Measurements from ENCODE around the gene CLTCL1.
A peak's percentile ranks its signal among the peaks of the same experiment; 100 is the strongest.
"Not testable (repeated sequence)": the region's sequence is repeated elsewhere in the genome, so short reads cannot be mapped to it uniquely, and the experiment has no call there.

Gene CLTCL1

DNA sequence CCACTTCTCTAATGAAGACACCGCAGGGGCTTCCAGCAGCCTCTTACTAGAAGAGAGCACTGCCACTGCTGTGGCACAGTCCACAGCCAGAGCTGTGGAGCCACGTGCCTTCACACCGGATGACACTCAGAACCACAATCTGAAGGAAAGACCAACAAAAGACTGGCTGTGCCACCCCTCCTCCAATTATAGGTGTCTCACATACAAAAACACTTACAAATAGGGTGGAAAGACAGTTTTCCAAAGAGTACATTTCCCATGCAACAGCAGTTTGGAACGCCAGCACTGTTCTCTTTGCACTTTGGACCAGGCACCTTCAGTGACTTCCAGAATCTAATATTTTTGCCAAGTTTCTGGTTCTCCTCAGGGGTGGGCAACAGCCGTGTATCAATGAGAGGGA lies 74.9 kb downstream of the CLTCL1 start:
- no peak for DNase-seq

GRCh38 chr22:19215360-19215759 lies 76.2 kb downstream of the CLTCL1 start:
- DNase-seq: no peak

- no peak for DNase-seq
Observed at GRCh38 chr22:19214078-19214473, 77.4 kb downstream of the CLTCL1 start.

DNA sequence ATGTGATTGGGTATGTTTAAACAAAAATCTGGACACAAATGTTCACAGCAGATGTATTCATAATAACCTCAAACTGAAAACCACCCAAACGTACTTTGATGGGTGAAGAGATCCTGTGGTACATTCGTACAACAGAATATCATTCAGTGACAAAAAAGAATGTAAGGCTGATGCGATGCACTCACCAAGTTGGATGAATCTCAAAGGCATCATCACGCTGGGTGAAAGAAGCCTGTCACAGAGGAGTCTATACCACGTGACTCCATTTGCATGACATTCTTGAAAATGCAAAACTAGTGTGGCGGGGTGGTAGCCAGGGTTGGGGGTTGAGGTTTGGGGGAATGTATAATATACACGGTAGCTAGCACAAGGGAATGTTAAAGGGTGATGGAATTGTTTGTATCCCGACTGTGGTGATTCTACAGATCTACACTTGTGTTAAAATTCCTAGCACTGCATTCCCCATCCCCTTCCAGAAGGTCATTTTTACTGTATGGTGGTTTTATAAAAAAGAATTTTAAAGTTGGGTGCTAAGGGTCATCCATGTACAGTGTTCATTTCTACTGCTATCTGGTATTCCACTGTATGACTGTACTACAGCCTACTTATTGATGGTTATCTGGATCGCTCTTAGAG lies 78.0 kb downstream of the CLTCL1 start:
- DNase-seq: no peak

DNA sequence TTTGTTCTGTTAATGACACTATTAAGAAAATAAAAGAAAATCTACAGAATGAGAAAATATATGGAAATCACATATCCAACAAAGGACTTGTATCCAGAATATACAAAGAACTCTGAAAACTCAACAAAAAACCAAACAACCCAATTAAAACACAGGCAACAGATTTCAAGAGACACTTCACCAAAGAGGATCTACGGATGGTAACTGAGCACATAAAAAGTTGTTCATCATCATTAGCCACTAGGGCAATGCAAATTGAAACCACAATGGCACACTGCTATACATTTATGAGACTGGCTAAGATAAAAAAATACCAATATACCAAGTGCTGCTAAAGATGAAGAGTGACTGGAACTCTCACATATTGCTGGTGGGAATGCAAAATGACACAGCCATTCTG lies 78.5 kb downstream of the CLTCL1 start:
- DNase-seq: no peak

DNA sequence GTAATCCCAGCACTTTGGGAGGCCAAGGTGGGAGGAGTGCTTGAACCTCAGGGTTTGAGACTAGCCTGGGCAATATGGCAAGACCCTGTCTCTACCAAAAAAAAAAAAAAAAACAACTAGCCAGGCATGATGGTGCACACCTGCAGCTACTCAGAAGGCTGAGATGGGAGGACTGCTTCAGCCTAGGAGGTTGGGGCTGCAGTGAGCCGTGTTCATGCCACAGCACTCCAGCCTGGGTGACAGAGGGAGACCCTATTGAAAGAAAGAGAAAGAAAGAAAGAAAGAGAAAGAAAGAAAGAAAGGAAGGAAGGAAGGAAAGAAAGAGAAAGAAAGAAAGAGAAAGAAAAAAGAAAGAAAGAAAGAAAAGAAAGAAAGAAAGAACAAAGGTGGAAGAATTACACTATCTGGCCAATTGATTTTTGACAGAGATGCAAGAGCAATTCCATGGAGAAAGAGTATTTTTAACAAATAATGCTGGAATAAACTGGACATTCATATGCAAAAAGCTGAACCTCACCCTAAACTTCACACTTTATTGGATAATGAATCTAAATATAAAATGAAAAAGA lies 79.1 kb downstream of the CLTCL1 start:
- DNase-seq: no peak

DNA sequence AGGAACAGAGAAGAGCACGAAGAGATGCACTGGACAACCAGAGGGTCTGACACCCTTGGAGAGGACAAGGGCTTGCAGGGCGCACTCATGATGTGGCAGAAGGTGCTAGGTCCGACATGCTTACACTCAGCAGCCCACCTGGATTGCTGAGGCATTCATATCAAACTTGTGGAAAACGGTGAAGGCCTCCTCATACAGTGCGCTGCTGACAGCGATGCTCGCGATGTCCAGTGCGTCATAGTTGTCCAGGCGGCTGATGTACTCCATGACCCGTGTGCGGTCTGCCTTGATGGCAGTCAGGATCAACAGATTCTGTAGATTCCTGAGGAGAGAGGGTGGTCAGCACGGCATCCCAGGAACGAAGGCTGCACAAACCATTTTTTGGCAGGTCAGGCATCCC lies 81.3 kb downstream of the CLTCL1 start:
- no peak for DNase-seq

DNA sequence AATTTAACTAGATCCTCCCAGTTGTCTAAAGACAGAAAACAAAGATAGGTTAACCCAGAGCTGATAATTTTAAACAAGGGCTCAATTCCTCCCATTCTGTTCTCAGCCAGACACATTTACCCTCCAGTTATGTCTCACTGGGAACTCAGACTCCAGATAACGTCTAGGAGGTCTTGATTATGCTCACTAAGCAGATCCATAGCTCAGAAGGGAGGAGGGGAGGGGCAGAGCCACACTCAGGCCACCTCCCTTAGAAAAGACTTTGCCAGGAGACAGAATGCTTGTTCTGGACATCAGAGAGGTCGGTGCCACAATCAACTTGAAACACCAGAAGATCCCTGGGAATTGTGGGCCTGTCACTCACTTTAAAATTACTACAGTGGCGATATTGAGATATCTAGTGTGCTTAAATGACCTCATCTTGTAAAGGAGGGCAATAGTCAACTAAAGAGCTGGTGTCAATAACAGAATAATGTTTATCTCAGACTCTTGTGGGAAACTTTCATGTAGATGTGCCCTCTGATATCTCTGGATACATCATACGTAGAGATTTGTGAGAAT lies 83.2 kb downstream of the CLTCL1 start:
- no peak for DNase-seq

- no peak for DNase-seq
Observed at GRCh38 chr22:19207884-19208283, 83.6 kb downstream of the CLTCL1 start.

DNA sequence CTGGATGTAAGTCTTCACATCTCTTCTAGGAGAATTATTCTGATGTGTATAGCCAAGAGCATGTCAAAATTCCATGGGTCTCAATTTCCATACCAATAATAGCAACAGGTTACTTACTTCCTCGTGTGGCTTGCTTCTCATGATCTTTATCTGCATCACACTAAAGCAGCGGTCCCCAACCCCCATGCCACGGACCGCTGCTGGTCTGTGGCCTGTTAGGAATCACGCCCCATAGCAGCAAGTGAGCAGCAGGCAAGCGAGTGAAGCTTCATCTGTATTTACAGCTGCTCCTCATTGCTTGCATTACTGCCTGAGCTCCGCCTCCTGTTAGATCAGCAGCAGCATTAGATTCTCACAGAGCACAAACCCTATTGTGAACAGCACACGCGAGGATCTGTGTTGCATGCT lies 84.1 kb downstream of the CLTCL1 start:
- DNase-seq: no peak

- DNase-seq: no peak
Observed at GRCh38 chr22:19206287-19206686, 85.2 kb downstream of the CLTCL1 start.

GRCh38 chr22:19204640-19205039 lies 86.9 kb downstream of the CLTCL1 start:
- no peak for DNase-seq

GRCh38 chr22:19203834-19204233 lies 87.7 kb downstream of the CLTCL1 start:
- peak; percentile 53 for DNase-seq

GRCh38 chr22:19202799-19203186 lies 88.7 kb downstream of the CLTCL1 start:
- not testable (repeated sequence) for DNase-seq

DNA sequence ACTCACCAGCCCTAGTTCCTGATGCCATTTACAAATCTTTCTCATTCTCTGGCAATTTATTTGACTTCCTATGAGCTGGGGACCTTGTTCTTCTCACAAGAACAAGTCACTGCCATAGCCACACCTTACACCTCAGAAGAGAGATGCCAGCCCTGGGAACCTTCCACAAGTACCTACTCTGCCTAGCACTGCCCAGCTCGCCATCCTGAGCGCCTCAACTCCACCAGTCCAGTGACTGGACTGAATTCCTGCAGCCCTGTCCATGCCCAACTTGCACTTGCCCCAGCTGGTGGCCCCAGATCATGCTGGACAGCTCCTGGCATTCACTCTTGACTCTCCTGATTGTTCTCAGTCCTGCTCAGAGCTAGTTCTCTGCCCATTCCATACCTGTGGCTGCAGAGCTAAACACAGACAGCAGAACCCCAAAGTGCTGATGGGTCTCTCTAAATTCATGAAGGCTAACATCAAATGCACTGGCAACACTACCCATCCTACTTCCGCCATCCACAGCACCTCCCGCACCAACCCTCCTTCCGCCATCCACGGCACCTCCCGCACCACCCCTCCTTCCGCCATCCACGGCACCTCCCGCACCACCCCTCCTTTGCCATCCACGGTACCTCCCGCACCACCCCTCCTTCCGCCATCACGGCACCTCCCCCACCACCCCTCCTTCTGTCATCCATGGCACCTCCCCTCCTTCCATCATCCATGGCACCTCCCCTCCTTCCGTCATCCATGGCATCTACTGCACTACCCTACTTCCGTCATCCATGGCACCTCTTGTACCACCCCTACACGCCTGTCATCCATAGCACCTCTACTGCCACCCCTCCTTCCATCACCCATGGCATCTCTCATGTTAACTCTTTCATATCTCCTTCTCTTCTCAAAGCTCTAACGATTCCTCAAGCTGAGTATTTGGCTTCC lies 89.4 kb downstream of the CLTCL1 start:
- no peak for DNase-seq

DNA sequence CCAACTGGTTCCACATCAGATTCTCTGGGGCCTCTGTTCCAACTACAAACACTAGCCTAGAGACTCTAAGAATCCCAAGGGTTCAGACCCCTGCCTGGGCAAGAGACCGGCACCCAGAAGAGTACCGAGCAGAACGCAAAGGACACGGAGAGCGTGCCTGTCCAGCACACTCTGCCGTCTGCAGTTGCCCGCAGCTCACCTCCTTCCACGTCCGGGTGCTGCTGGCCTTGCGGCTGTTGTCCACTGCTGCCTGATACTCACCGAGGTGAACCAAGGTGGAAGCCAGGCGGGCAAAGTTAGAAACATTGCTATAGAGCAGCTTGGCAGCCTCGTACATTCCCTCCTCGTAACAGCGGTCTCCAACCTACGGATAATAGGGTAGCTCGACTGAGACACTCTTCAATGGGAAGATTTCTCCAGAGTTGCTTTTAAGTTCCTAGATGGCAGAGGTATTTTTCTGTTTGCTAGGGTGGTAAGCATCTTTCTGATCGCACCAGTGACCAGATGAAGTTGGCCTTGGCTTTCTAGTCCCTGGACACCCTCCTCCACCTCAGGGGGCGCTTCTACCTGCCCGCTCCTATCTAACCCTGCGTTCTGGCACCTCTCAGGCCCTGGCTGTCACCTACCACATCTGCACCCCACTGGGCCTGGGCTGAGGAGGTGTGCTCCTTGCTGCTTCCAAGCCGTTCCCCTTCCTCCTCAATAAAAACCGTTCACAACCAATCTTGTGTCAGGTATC lies 90.2 kb downstream of the CLTCL1 start:
- no peak for DNase-seq

DNA sequence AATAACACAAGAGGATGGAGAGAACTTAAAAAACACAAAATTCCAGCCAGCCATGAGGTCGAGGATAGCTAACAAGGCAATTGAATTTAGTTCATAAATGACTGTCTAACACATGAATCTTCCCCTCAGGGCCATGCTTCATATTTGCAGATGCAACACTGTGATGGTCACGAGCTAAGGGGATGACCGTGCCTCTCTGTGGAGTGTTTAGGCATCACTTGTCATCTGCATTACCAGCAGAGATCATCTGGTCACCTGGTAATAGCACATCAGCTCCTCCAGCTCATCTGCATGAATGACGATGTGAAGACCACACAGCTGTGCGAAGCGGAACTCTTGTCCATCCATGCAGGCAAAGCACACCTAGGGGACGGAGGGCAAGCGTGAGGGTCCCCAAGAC lies 92.0 kb downstream of the CLTCL1 start:
- no peak for DNase-seq

GRCh38 chr22:19197997-19198865 lies 93.3 kb downstream of the CLTCL1 start:
- DNase-seq: no peak

DNA sequence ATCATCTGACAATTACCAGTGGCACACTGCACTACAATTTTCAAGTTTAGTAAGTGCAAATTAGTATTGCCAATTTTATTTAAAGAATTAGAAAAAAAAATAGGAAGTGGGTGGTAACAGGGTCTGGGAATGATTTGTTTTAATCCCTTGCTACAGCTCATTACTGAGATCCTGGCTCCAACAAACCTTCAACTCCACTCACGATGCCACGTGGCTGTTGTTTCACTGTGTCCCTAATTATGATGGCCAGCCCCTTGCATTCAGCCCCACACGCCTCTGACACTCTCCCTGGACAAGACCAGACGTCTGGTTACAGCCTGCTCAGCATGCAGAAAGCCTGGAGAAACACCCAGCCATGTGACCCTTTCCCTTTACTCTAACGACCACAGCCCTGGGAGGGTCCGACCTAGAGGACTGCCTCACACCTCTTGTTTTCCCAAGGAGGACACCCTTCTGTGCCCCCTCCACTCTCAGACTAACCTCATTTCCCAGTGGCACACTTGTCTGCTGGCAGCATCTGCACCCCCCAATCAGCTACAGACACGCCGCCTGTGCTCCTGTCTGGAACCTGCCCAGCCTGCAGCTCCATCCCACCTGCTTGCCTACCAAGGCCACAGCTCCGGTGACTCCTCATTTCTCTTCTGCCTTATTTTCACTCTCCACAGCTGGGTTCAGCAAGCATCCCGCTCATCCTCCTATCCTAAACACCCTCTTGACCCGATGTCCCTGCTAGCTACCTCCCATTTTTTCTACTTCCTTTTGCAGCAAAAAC lies 94.5 kb downstream of the CLTCL1 start:
- DNase-seq: no peak

- DNase-seq: no peak
Observed at GRCh38 chr22:19195796-19196731, 95.5 kb downstream of the CLTCL1 start.

Measured in hematopoietic multipotent progenitor cell treated with erythropoietin and hydrocortisone succinate and interleukin-3 and kit ligand, for 6 days (in vitro differentiated cells).